Measurements from ENCODE around the gene TMEM138.

TMEM138 gene

GRCh38 chr11:61411589-61411988 is 49.4 kb downstream of the TMEM138 start:
- no peak for DNase-seq

DNA sequence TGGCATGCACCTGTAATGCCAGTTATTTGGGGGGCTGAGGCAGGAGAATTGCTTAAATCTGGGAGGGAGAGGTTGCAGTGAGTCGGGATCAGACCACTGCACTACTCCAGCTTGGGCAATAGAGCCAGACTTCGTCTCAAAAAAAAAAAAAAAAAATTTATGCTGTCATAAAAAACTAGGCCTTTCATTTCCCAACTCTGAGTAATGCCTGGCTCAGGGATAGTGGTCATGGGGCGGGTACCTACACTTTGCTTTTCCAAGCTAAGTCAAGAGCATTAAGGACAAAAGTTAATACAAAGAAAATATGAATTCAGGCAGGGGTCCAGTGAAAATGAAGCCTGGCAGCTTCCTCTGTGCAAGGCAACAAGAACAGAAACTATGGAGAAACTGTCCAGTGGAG is 51.3 kb downstream of the TMEM138 start:
- DNase-seq: no peak

DNA sequence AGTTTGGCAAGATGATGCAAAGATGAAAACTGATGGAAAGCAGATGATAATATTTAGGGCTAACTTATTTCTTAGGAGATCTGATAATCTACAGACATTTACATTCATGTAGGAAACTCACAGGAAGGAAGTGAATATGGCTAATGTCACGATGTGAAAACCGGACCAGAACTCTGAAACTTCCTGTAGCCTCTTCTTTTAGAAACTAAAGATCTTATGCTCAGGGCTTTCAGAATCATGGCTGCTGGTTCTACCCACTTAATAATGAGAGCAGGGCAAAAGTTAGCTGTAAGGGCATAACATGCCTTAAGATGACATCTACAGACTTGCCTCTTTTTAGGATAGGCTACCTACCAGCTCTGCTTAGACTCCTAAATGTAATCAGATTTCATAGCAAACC is 52.4 kb downstream of the TMEM138 start:
- DNase-seq: no peak

GRCh38 chr11:61415381-61415780 is 53.2 kb downstream of the TMEM138 start:
- no peak for DNase-seq

GRCh38 chr11:61416941-61417340 is 54.8 kb downstream of the TMEM138 start:
- DNase-seq: no peak

- DNase-seq: no peak
Observed at GRCh38 chr11:61417670-61418069, 55.5 kb downstream of the TMEM138 start.

DNA sequence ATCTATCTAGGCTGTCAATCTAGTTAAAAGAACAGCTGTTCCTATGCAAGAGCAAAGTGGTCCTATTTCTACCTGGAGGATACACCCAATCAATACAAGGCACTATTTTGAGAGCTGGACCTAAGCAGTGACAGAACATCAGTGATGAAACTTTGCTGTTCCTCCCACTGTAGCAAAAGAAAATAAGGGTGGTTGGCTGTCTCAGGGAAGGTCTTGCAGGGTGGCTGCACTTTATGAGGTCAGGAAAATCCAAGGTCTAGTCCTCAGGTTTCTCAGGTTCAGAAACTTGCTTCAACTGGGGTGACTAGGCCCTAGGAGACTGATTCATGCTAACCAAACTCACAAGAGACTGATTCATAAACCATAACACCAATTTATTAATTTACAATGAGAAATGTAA is 56.0 kb downstream of the TMEM138 start:
- DNase-seq: no peak
